MG63 (cell line): ENCODE data around the gene GGACT. TPM values are rescaled to one million over a fixed set of nuclear protein-coding genes. Genes with fewer than 3 reads are reported as not detected.
"Not testable (repeated sequence)": the region's sequence is repeated elsewhere in the genome, so short reads cannot be mapped to it uniquely, and the experiment has no call there.

Experiments
- DNase-seq: peaks from one replicate; pipeline ENCODE4 v3.0.0-alpha.2; 2020
- H3K27me3 ChIP-seq: fragments of 250-450 bp; sonication (Bioruptor Pico); 2 replicates; pipeline ENCODE4 v1.5.1; 2020; ENCODE audit warnings: mild to moderate bottlenecking, moderate library complexity
- H3K36me3 ChIP-seq: fragments of 250-450 bp; sonication (Bioruptor Pico); 2 replicates; pipeline ENCODE4 v1.5.1; 2020; ENCODE audit warnings: mild to moderate bottlenecking, moderate library complexity
- H3K4me3 ChIP-seq: fragments of 250-450 bp; sonication (Bioruptor Pico); 2 replicates; pipeline ENCODE4 v1.5.1; 2020; ENCODE audit warnings: mild to moderate bottlenecking, moderate library complexity
- H3K9me3 ChIP-seq: fragments of 250-450 bp; sonication (Bioruptor Pico); 2 replicates; pipeline ENCODE4 v1.5.1; 2020; ENCODE audit warnings: mild to moderate bottlenecking, moderate library complexity
- total RNA-seq: library from RNA; depleted of rRNA; stranded (reverse); fragments of >200 nt; shearing (Covaris generic); gene quantifications from 2 replicates; pipeline ENCODE4 v1.2.3, GENCODE V29; 2014; ENCODE audit warnings: low replicate concordance; rRNA removed

GGACT gene
- total RNA-seq, result 0.76 and 4.9 TPM in 2 replicates

DNA sequence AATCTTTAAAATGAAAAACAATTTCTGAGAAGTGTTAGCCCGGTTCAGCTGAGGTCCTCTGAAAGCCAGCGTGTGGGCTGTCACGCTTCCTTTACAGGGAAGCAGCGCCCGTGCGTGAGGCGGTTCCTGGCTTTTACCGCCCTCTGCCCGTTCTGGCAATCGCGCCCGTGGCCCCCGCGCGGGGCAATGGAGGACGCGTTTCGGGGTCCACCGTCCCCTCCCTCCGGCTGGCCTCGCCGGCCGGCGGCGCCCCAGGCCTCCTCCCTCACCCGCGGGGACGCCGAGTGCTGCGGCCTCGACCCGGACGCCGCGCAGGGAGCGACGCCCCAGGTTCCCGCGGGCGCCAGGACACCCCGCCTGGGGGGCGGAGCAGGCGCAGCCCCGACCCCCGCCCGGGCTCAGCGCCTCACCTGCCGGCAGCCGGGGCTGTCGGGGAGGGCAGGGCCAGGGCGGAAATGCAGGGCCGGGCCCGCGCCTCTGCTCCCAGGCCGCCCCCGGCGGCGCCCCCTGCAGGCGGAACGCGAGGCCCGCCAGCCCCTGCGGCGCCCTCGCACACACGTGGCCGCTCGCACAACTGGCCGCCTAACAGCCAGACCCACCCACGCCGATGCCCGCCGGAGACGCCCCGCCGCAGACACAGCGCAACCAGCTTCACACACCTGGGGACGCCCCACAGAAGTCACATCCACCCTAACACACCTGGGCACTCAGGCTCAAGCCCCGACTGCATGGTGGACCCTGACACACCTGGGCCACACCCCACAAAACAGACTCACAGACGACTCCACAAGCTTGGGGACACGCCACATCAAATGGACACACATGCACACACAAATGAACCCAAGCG is at the start of gene GGACT:
Gene GGACT (minus strand): TSS at position 459 of the 847 bp plus-strand sequence. CDS start 56,198 bp downstream, outside the sequence.
- Histone ChIP-seq H3K4me3 (peak within 1 kb of the TSS; percentile 46), H3K9me3 (no peaks in the 10 kb centered on the region), H3K27me3 (no peaks in the 10 kb centered on the region), H3K36me3 (no peaks in the 10 kb centered on the region)
- DNase-seq, result peak; percentile 74

DNA sequence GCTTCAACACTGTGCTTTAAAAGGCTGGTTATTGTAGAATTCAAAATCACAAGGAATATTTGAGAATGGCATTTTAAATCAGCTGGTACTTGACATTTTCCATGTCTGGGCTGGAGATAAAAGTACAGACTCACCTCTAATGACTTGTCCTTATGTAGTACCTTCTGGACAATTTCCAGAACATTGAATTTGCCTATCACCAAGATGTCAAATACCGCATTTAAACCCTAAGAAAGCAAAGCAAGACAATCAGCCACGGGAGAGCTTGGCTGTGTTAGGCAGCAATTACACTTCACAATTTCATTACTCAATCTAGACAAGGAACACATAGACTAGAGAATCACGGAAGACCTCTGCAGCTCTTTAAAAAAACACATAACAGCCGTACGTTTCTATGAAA is 49.2 kb upstream of the GGACT start:
- DNase-seq, result no peak
- H3K4me3 ChIP-seq, result no peak overlapping the region
- no peaks in the 10 kb centered on the region for H3K9me3 ChIP-seq
- H3K36me3 ChIP-seq, result peaks cover 17% of the 10 kb centered on the region
- H3K27me3 ChIP-seq, result no peaks in the 10 kb centered on the region

DNA sequence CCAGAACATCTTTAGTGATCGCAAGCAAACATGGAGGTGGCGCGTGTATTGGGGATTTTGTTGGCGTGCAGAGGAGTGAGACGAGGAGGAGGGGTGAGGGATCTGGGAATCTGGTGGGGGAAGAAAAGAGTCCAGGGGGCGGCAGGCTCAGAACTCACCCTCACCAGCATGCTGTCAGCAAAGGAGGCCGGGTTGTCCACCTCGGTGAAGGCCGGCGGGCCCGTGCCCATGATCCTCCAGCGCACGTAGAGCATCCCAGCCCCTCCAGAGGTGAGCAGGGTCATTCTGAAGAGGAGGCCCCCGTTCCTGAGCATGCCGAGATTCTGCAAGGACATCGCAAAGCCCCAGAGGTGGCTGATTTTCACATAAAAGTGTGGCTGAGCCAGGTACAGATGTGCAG is 48.8 kb upstream of the GGACT start:
- no peak for DNase-seq
- Histone ChIP-seq H3K4me3 (no peak overlapping the region), H3K27me3 (no peaks in the 10 kb centered on the region), H3K9me3 (no peaks in the 10 kb centered on the region), H3K36me3 (peaks cover 18% of the 10 kb centered on the region)

DNA sequence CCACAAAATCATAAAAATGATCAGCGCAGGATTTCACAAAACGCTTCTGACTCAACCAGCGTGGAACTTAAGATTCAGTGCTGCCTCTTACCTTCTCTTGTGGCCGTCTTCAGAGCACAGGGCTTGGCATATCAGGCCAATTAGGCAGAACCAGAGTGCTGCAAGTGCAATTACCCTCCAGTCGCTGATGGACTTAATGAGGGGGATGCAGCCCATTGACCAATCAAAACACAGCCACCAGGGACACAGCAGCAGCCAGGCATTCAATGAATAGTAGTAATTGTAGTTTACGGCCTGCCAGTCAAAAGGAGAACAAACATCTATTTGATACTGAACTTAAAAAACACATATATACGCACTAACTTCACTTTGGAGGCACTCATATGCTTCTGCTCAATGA is 47.9 kb upstream of the GGACT start:
- H3K9me3 ChIP-seq, result no peaks in the 10 kb centered on the region
- H3K27me3 ChIP-seq, result no peaks in the 10 kb centered on the region
- H3K36me3 ChIP-seq, result peaks cover 18% of the 10 kb centered on the region
- DNase-seq, result no peak
- H3K4me3 ChIP-seq, result no peak overlapping the region

DNA sequence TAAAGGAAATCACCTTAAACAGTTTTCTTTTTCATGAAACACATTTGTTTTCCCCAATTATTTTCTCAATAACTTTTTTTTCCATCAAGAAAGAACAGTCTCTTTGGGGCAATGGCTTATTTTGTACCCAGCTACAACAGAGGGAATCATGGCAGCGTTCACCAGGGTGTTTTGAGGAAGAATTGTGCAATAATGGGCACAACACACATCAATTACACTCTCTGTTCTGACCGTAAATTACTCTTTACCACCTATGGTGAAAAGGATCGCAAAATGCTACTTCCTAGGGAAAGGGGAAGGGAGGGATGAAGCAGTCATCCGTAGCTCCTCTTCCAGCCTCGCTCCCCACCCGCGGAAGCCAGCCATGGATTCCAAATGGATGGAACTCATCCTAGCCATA is 47.4 kb upstream of the GGACT start:
- DNase-seq, result no peak
- Histone ChIP-seq H3K4me3 (no peak overlapping the region), H3K9me3 (no peaks in the 10 kb centered on the region), H3K36me3 (peaks cover 18% of the 10 kb centered on the region), H3K27me3 (no peaks in the 10 kb centered on the region)

DNA sequence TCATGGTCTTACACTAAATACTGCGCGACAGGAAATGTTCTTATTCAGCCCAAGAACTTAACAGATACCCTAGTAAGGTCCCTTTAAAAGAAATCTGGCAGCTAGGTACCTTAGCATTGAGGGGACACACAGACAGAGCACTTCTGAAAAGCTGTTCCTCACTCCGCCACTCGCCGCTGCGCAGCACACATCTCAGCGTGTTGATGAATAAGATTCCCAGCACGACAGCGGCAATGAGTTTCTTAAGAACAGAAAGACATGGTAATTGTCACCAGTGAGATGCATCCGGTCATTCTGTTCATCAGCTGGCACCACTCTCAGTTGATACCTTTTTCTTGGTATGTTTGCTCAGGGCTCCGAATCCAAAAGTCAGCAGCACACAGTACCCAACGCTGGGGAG is 46.1 kb upstream of the GGACT start:
- H3K9me3 ChIP-seq, result no peaks in the 10 kb centered on the region
- H3K27me3 ChIP-seq, result no peaks in the 10 kb centered on the region
- no peak for DNase-seq
- no peak overlapping the region for H3K4me3 ChIP-seq
- peaks cover 21% of the 10 kb centered on the region for H3K36me3 ChIP-seq

DNA sequence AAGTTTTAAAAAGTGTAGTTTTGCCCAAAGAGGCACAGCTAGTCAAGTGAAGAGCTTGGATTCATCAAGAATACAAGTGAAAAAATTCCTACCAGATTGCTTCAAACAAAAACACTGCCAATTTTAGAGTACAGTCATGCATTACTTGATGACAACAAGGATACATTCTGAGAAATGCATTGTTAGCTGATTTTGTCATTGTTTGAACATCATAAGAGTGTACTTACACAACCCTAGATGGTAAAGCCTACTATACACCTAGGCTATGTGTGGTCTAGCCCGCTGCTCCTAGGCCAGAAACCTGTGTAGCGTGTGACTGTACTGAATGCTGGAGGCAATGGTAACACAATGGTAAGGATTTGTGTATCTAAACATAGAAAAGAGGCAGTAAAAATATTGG is 44.9 kb upstream of the GGACT start:
- Histone ChIP-seq H3K27me3 (no peaks in the 10 kb centered on the region), H3K4me3 (no peak overlapping the region), H3K9me3 (no peaks in the 10 kb centered on the region), H3K36me3 (peaks cover 24% of the 10 kb centered on the region)
- DNase-seq, result peak; percentile 83

DNA sequence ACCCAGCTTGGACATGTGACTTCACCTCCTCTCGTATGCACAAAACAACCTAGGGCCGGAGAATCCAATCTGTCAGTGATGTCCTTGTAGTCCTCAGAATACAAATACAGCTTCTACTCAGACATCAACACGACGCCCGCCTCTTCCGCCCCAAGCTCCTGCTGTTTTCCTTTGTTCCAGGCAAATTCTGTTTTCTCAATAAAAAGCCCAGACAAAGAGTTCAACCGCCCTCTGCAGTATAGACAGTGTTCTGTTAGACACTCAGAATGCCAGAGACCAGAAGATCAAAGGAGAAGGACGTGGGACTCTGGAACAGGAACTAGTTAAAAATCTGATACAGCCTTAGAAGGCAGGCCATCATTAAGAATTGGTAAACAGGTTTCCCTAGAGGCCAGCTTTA is 42.0 kb upstream of the GGACT start:
- no peaks in the 10 kb centered on the region for H3K27me3 ChIP-seq
- no peak for DNase-seq

DNA sequence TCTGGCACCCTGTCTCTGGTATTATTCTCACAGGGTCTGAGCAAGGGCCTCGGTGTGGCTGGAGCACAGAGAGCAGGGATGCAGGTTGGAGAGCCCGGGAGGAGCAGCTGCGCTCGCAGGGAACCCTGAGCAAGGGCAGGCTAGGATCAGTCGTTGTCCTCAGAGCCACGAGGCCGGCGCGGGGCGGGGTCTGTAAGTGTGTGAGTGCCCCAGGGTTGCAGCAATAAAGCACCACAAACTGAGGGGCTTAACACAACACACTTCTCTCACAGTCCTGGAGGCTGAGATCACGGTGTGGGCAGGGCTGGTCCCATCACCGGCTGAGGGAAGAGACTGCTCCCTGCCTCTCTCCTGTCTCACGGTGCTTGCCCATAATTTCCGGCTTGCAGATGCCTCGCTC is 38.5 kb upstream of the GGACT start:
- peaks cover 16% of the 10 kb centered on the region for H3K36me3 ChIP-seq
- no peaks in the 10 kb centered on the region for H3K27me3 ChIP-seq
- no peak for DNase-seq
- H3K9me3 ChIP-seq, result no peaks in the 10 kb centered on the region
- H3K4me3 ChIP-seq, result no peak overlapping the region

More for the DNA sequence above, 42.0 kb upstream of the GGACT start:
- Histone ChIP-seq H3K9me3 (no peaks in the 10 kb centered on the region), H3K4me3 (no peak overlapping the region), H3K36me3 (peaks cover 19% of the 10 kb centered on the region)

DNA sequence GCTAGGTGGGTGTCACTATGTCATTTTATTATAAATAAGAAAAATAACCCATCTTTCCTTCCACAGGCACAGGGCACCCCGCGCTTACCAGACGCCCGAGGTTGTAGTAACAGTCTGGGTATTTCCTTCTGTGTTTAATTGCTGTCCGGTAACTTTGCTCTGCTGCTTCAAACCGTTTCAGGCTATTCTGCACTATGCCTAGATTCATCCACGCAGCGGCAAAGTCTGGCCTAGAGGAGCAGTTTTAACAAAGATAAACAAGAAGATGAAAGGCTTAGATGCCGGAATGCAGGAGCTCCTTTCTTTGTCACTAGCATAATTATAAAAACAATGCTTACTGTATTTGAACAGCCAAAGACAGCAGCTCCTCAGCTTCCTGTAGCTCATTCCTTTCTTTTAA is 36.9 kb upstream of the GGACT start:
- DNase-seq, result no peak
- peaks cover 17% of the 10 kb centered on the region for H3K36me3 ChIP-seq

DNA sequence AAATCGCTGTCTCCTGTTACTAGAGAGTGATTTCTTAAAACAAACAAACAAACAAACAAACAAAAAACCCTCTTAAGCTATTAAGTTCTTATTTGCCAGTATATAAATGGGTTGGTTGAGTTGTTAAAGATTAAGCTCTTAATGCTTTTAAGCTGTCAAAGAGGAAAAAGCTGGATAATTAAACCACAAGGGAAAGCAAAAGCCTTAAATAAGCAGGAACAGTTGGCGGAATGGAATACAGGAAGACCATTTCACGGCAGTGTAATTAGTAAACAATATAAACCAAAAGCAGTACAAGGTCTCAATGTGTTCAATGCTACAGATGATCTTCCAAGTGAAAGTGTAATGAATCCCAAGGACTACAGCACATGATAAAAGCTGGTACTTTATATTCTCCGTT is 32.2 kb upstream of the GGACT start:
- H3K27me3 ChIP-seq, result no peaks in the 10 kb centered on the region
- no peak overlapping the region for H3K4me3 ChIP-seq
- H3K36me3 ChIP-seq, result peaks cover 11% of the 10 kb centered on the region
- no peak for DNase-seq
- H3K9me3 ChIP-seq, result peaks cover 4% of the 10 kb centered on the region; the same call in 1 of the 2 replicates

More for the DNA sequence above, 36.9 kb upstream of the GGACT start:
- no peaks in the 10 kb centered on the region for H3K27me3 ChIP-seq
- H3K4me3 ChIP-seq, result no peak overlapping the region
- H3K9me3 ChIP-seq, result no peaks in the 10 kb centered on the region

DNA sequence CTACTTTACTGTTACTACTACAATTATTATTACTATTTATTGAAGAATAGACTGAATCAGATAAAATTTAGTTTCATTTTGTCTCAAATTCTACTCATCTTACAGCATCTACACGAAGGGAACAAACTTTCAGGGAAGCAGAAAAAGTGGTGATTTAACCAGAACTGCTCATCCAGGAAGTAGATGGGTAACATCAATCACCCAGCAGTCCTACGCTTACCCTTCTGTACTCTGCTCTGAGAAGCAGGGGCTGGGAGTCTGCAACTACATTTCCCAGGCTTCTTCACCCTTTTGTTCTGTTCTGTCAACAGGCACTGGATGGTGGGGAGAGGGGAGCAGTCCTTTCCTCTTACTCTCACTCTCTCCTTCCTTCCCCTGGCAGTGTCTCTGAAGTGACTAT is 31.4 kb upstream of the GGACT start:
- peaks cover 11% of the 10 kb centered on the region for H3K36me3 ChIP-seq
- H3K4me3 ChIP-seq, result no peak overlapping the region
- peaks cover 4% of the 10 kb centered on the region; the same call in 1 of the 2 replicates for H3K9me3 ChIP-seq
- DNase-seq, result no peak
- no peaks in the 10 kb centered on the region for H3K27me3 ChIP-seq

DNA sequence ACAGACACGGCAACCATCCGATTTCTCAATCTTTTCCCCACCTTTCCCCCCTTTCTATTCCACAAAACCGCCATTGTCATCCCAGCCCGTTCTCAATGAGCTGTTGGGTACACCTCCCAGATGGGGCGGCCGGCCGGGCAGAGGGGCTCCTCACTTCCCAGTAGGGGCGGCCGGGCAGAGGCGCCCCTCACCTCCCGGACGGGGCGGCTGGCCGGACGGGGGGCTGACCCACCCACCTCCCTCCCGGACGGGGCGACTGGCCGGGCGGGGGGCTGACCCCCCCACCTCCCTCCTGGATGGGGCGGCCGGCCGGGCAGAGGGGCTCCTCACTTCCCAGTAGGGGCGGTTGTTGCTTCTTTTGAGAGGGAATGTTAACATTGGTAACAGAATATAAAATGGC is 30.3 kb upstream of the GGACT start:
- not testable (repeated sequence) for H3K4me3 ChIP-seq, H3K27me3 ChIP-seq, H3K9me3 ChIP-seq, DNase-seq
- H3K36me3 ChIP-seq, result peaks cover 10% of the 10 kb centered on the region

DNA sequence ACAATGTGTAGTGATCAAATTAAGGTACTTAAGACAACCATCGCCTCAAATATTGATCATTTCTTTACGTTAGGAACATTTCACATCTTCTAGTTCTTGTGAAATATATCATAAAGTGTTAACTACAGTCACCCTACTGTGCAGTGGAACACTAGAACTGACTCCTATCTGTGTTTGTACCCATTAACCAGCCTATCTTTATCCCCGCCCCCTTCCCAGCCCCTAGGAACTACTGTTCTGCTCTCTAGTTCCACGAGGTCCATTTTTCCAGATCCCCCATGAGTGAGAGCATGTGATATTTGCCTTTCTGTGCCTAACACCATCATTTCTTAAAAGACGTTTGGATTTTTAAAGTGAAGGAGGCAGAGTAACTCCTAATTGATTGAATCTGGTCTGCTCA is 24.4 kb upstream of the GGACT start:
- Histone ChIP-seq H3K36me3 (peaks cover 4% of the 10 kb centered on the region; the same call in 1 of the 2 replicates), H3K27me3 (no peaks in the 10 kb centered on the region), H3K4me3 (no peak overlapping the region), H3K9me3 (peaks cover 4% of the 10 kb centered on the region; the same call in 1 of the 2 replicates)
- DNase-seq, result no peak

DNA sequence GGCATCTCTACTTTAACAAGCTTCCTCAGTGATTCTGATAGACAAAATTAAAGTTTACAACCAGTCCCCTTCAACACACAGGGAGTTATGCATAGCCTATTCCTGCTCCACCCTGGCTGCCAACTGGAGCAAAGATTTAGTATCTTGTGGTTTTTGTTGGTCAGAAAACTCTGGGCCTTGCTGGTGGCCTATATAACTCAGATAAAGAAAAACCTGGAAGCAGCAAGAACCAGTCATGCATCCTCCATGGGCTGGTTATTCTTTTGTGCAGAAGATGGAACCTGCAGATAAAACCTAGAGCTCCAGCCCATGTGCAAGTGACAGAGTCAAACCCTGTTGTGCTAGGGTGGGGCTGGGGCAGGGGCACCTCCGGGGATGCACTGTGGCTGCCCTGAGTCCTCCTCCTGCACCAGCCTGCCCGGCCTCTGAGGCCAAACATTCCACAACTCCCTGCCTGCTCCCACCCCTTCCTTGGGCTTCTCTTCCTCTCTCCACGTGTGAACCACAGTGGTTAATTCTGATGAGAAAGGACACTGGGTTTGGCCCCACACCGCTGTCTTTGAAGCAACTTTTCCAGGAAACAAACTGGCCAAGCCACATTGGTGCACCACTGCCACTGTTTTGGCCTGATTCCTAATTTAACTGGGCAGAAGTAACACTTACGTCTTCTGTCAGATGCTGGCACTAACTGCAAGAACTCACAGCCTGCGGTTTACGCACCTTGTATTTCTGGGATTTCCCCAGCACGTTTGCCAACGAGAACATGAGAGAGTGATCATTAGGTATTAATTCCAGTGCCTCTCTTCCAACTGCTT is 23.3 kb upstream of the GGACT start:
- Histone ChIP-seq H3K36me3 (peaks cover 4% of the 10 kb centered on the region; the same call in 1 of the 2 replicates), H3K27me3 (no peaks in the 10 kb centered on the region), H3K9me3 (no peaks in the 10 kb centered on the region), H3K4me3 (no peak overlapping the region)
- DNase-seq, result no peak

DNA sequence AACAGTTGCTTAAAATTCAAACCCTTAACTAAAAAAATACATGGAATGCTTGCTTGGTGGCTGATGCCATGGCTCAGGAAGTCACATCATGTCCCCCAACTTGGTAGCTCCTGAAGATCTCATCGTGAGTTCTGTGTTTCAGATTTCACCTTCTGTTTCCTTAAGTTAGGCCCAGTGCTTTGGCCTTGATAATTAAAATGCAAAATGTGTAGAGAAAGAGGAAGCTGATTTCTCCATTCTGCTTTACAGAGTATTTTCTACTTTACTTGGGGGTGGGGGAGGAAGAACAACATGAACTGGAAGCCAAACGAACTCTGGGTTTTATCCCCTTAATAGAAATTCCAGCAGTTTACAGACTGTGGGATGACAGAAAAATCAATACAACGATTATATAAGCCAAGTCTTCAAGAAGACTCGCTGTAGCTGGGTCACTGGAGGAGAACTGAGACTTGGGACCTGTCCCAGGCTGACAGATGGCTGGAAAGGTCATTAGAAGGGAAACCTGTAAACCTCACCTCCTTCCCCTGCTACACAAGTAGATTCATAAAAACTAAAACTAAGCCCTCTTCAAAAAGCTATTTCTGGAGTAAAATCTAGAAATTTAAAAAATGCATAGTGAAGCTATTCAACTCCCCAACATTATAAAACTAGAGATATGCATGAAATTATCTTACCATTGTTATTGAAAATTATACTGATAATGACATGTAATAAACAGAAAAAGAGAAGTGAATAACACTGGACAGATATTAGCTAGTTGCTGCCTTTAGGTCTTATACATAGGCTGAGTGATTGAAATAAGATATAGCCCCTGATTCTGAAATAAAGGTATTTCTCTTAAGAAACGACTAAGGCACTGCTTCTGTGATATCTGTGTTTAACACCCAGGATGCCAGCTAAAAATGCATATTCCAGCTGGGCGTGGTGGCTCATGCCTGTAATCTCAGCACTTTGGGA is 22.1 kb upstream of the GGACT start:
- no peaks in the 10 kb centered on the region for H3K9me3 ChIP-seq
- H3K4me3 ChIP-seq, result no peak overlapping the region
- no peak for DNase-seq
- no peaks in the 10 kb centered on the region for H3K27me3 ChIP-seq
- H3K36me3 ChIP-seq, result peaks cover 4% of the 10 kb centered on the region; the same call in 1 of the 2 replicates
